ENCODE data around the gene ANGPT4.

GRCh38 chr20:877814-878213, 38.3 kb downstream of the ANGPT4 start:
- TF ChIP-seq U2AF2 (IDR thresholded peaks at IDR 0.05; ENCODE audit: low read depth, low read length) (no peak), IRX3 (CRISPR knock-in tag; IDR thresholded peaks at IDR 0.05; ENCODE audit: borderline replicate concordance, low read depth) (no peak), USF2 (IDR thresholded peaks at IDR 0.05; ENCODE audit: low read depth, low read length) (no peak), USF2 (CRISPR knock-in tag; IDR thresholded peaks at IDR 0.05; ENCODE audit: borderline replicate concordance) (no peak), EP300 (IDR thresholded peaks at IDR 0.05; ENCODE audit: low read depth in 2 of 2, low read length in 2 of 2) (no peak), EP300 (CRISPR knock-in tag; IDR thresholded peaks at IDR 0.05; ENCODE audit: borderline replicate concordance) (no peak), NR2F1 (CRISPR knock-in tag; IDR thresholded peaks at IDR 0.05) (no peak), HNF1B (CRISPR knock-in tag; IDR thresholded peaks at IDR 0.05) (no peak), NAIF1 (CRISPR knock-in tag; IDR thresholded peaks at IDR 0.05; ENCODE audit: borderline replicate concordance) (no peak), TCF7 (IDR thresholded peaks at IDR 0.05; ENCODE audit: low read depth) (no peak)
- TF ChIP-seq, protein P1, sequence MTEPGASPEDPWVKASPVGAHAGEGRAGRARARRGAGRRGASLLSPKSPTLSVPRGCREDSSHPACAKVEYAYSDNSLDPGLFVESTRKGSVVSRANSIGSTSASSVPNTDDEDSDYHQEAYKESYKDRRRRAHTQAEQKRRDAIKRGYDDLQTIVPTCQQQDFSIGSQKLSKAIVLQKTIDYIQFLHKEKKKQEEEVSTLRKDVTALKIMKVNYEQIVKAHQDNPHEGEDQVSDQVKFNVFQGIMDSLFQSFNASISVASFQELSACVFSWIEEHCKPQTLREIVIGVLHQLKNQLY (CRISPR knock-in tag; IDR thresholded peaks at IDR 0.05) = no peak
- TF ChIP-seq, protein P2, sequence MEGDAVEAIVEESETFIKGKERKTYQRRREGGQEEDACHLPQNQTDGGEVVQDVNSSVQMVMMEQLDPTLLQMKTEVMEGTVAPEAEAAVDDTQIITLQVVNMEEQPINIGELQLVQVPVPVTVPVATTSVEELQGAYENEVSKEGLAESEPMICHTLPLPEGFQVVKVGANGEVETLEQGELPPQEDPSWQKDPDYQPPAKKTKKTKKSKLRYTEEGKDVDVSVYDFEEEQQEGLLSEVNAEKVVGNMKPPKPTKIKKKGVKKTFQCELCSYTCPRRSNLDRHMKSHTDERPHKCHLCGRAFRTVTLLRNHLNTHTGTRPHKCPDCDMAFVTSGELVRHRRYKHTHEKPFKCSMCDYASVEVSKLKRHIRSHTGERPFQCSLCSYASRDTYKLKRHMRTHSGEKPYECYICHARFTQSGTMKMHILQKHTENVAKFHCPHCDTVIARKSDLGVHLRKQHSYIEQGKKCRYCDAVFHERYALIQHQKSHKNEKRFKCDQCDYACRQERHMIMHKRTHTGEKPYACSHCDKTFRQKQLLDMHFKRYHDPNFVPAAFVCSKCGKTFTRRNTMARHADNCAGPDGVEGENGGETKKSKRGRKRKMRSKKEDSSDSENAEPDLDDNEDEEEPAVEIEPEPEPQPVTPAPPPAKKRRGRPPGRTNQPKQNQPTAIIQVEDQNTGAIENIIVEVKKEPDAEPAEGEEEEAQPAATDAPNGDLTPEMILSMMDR (CRISPR knock-in tag; IDR thresholded peaks at IDR 0.05) = no peak
- TF ChIP-seq, protein P3, sequence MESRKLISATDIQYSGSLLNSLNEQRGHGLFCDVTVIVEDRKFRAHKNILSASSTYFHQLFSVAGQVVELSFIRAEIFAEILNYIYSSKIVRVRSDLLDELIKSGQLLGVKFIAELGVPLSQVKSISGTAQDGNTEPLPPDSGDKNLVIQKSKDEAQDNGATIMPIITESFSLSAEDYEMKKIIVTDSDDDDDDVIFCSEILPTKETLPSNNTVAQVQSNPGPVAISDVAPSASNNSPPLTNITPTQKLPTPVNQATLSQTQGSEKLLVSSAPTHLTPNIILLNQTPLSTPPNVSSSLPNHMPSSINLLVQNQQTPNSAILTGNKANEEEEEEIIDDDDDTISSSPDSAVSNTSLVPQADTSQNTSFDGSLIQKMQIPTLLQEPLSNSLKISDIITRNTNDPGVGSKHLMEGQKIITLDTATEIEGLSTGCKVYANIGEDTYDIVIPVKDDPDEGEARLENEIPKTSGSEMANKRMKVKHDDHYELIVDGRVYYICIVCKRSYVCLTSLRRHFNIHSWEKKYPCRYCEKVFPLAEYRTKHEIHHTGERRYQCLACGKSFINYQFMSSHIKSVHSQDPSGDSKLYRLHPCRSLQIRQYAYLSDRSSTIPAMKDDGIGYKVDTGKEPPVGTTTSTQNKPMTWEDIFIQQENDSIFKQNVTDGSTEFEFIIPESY (CRISPR knock-in tag; IDR thresholded peaks at IDR 0.05) = no peak
- TF ChIP-seq, protein P4, sequence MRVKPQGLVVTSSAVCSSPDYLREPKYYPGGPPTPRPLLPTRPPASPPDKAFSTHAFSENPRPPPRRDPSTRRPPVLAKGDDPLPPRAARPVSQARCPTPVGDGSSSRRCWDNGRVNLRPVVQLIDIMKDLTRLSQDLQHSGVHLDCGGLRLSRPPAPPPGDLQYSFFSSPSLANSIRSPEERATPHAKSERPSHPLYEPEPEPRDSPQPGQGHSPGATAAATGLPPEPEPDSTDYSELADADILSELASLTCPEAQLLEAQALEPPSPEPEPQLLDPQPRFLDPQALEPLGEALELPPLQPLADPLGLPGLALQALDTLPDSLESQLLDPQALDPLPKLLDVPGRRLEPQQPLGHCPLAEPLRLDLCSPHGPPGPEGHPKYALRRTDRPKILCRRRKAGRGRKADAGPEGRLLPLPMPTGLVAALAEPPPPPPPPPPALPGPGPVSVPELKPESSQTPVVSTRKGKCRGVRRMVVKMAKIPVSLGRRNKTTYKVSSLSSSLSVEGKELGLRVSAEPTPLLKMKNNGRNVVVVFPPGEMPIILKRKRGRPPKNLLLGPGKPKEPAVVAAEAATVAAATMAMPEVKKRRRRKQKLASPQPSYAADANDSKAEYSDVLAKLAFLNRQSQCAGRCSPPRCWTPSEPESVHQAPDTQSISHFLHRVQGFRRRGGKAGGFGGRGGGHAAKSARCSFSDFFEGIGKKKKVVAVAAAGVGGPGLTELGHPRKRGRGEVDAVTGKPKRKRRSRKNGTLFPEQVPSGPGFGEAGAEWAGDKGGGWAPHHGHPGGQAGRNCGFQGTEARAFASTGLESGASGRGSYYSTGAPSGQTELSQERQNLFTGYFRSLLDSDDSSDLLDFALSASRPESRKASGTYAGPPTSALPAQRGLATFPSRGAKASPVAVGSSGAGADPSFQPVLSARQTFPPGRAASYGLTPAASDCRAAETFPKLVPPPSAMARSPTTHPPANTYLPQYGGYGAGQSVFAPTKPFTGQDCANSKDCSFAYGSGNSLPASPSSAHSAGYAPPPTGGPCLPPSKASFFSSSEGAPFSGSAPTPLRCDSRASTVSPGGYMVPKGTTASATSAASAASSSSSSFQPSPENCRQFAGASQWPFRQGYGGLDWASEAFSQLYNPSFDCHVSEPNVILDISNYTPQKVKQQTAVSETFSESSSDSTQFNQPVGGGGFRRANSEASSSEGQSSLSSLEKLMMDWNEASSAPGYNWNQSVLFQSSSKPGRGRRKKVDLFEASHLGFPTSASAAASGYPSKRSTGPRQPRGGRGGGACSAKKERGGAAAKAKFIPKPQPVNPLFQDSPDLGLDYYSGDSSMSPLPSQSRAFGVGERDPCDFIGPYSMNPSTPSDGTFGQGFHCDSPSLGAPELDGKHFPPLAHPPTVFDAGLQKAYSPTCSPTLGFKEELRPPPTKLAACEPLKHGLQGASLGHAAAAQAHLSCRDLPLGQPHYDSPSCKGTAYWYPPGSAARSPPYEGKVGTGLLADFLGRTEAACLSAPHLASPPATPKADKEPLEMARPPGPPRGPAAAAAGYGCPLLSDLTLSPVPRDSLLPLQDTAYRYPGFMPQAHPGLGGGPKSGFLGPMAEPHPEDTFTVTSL (CRISPR knock-in tag; IDR thresholded peaks at IDR 0.05; ENCODE audit: borderline replicate concordance) = no peak
- TF ChIP-seq, protein P5, sequence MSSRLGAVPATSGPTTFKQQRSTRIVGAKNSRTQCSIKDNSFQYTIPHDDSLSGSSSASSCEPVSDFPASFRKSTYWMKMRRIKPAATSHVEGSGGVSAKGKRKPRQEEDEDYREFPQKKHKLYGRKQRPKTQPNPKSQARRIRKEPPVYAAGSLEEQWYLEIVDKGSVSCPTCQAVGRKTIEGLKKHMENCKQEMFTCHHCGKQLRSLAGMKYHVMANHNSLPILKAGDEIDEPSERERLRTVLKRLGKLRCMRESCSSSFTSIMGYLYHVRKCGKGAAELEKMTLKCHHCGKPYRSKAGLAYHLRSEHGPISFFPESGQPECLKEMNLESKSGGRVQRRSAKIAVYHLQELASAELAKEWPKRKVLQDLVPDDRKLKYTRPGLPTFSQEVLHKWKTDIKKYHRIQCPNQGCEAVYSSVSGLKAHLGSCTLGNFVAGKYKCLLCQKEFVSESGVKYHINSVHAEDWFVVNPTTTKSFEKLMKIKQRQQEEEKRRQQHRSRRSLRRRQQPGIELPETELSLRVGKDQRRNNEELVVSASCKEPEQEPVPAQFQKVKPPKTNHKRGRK (CRISPR knock-in tag; IDR thresholded peaks at IDR 0.05) = no peak
